GM20000 (cell line): Measurements from ENCODE around the gene KDM7A.

Experiments used
- DNase-seq: peaks from one replicate; pipeline ENCODE4 v3.0.0; 2012; ENCODE audit warnings: low spot score
- TF ChIP-seq, protein P1 (sequence below): IDR thresholded peaks from 2 replicates; pipeline ENCODE4 v1.5.1; 2012; ENCODE audit warnings: mild to moderate bottlenecking, control low read depth; ENCODE audit errors: extremely low read depth, missing control alignments

KDM7A gene

DNA sequence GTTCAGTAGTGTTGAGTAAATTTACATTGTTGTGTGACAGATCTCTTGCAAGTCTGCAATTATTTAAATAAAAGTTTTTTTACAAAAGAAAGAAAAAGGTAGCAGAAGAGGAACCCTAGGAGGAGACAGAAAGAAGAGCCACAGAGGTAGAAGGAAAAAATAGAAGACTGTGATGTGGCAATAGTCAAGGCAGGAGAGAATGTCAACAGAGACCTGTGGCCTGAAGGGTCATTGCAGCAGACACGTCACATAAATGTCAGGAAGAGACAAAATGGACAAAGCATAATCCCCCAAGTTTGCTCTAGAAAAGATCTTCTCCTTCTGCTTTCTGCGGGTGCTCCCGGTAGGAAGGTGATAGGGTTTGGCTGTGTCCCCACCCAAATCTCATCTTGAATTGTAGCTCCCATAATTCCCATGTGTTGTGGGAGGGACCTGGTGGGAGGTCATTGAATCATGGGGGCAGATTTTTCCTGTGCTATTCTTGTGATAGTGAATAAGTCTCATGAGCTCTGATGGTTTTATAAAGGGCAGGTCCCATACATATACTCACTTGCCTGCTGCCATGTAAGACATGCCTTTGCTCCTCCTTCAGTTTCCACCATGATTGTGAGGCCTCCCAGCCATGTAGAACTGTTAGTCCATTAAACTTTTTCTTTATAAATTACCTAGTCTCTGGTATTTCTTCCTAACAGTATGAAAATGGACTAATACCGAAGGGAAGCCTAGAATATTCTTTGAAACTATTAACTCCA lies 41.1 kb upstream of the KDM7A start:
- DNase-seq = no peak
- TF ChIP-seq, protein P1, sequence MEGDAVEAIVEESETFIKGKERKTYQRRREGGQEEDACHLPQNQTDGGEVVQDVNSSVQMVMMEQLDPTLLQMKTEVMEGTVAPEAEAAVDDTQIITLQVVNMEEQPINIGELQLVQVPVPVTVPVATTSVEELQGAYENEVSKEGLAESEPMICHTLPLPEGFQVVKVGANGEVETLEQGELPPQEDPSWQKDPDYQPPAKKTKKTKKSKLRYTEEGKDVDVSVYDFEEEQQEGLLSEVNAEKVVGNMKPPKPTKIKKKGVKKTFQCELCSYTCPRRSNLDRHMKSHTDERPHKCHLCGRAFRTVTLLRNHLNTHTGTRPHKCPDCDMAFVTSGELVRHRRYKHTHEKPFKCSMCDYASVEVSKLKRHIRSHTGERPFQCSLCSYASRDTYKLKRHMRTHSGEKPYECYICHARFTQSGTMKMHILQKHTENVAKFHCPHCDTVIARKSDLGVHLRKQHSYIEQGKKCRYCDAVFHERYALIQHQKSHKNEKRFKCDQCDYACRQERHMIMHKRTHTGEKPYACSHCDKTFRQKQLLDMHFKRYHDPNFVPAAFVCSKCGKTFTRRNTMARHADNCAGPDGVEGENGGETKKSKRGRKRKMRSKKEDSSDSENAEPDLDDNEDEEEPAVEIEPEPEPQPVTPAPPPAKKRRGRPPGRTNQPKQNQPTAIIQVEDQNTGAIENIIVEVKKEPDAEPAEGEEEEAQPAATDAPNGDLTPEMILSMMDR = no peak

DNA sequence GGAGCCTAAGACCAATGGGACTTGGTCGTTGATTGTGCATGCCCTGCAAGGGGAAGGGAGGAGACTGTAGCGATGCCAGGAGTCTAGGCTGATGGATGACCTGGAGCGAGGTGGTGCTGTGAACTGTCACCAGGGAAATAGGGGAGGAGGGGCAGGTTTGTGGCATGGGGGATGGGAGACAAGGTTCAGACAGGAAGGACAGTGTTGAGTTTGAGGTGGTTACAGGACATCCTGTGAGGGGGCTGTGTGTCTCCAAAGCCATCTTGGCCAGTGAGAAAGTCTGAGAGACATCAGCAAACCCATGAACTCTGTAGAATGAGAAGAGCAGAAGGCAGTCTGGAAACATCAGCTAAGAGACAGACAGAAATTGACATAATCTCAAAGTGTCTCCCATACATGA lies 38.5 kb upstream of the KDM7A start:
- no peak for DNase-seq
- TF ChIP-seq, protein P1 = no peak

GRCh38 chr7:140214075-140214684 lies 37.4 kb upstream of the KDM7A start:
- TF ChIP-seq, protein P1 = no peak

GRCh38 chr7:140213684-140214074 lies 36.9 kb upstream of the KDM7A start:
- no peak for DNase-seq
- TF ChIP-seq, protein P1 = no peak

More at GRCh38 chr7:140214075-140214684, 37.4 kb upstream of the KDM7A start:
- DNase-seq = no peak

DNA sequence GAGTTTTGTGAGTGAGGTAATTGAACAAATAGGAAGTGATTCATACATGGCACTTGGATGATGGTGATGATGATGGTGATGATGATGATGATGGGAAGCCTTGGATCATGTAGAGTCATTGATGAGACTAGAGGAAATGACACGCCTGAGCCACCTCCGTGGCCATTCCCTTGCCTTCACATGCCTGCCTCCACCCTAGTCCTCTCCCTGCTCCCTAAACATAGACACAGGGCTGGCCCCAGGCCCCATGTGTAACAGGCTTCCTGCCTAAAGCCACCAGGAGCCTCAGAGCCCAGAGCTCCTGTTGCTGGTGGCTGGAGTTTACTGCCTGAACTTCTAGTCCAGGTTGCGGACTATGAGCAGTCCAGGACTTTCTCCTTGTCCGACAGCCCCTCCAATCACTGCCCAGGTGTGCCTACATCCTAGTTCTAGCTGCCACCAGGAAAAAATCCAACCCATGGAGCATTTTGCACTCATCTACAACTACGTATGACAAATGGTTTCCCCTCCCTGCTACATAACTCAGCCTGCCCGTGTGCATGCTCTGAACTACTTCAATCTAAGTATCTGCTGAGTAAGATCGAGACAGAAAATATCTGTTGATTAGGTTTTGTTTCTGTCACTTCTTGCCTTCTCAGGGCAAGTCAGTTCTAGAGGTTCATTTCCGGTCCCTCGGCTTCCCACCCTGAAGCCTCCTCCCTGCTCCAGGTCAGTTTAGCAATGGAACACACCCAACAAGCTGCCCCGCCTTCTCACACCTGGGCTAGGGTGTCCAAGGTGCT lies 35.5 kb upstream of the KDM7A start:
- TF ChIP-seq, protein P1 = no peak
- DNase-seq = peak; percentile 79

GRCh38 chr7:140211698-140212097 lies 34.9 kb upstream of the KDM7A start:
- DNase-seq = no peak
- TF ChIP-seq, protein P1 = no peak

GRCh38 chr7:140209866-140210609 lies 33.3 kb upstream of the KDM7A start:
- peak; percentile 86 for DNase-seq
- TF ChIP-seq, protein P1 = no peak
